Naive B cell (primary cell): ENCODE data around the gene NIN. TPM values are rescaled to one million over a fixed set of nuclear protein-coding genes. Genes with fewer than 3 reads are reported as not detected.

Experiments
- ATAC-seq, 2 donors: fragments of 150-1000 bp; cut with Tn5 transposase; 2 replicates each; pipeline ENCODE4 v1.10.0; 2021; ENCODE audit warnings: low read depth in 2 of 2, mild to moderate bottlenecking in 2 of 2, moderate library complexity in 2 of 2
- DNase-seq: peaks from one replicate; pipeline ENCODE4 v3.0.0; 2022
- H3K27ac Mint-ChIP-seq, 6 donors: one replicate each; pipeline ENCODE4 v1.8.0; 2020 to 2022; ENCODE audit warnings: mild to moderate bottlenecking in 6 of 6, mixed read lengths in 6 of 6, moderate library complexity in 5 of 6, inconsistent platforms in 2 of 6
- H3K27me3 Mint-ChIP-seq, 3 donors: one replicate each; pipeline ENCODE4 v1.8.0; 2021 to 2022; ENCODE audit warnings: mixed read lengths in 3 of 3, mild to moderate bottlenecking in 1 of 3
- H3K36me3 Mint-ChIP-seq, 2 donors: one replicate each; pipeline ENCODE4 v1.8.0; 2020 to 2022; ENCODE audit warnings: mixed read lengths in 2 of 2, inconsistent platforms in 1 of 2, mild to moderate bottlenecking in 1 of 2
- H3K4me1 Mint-ChIP-seq, 3 donors: one replicate each; pipeline ENCODE4 v1.8.0; 2020 to 2022; ENCODE audit warnings: mixed read lengths in 3 of 3, inconsistent platforms in 1 of 3, mild to moderate bottlenecking in 1 of 3, moderate library complexity in 1 of 3
- H3K4me3 Mint-ChIP-seq, 8 donors: one replicate each; pipeline ENCODE4 v1.8.0; 2020 to 2022; ENCODE audit warnings: mild to moderate bottlenecking in 8 of 8, mixed read lengths in 8 of 8, moderate library complexity in 8 of 8, inconsistent platforms in 2 of 8
- H3K9me3 Mint-ChIP-seq, 7 donors: one replicate each; pipeline ENCODE4 v1.8.0; 2020 to 2022; ENCODE audit warnings: mixed read lengths in 7 of 7, mild to moderate bottlenecking in 5 of 7, inconsistent platforms in 2 of 7, moderate library complexity in 1 of 7
- polyA plus RNA-seq, 6 donors: library from polyadenylated mRNA; unstranded; fragments of 300-500 nt; fragmentation: Illumina TruSeq; gene quantifications; one replicate each; pipeline ENCODE4 v1.2.3, GENCODE V29; 2021; ENCODE audit warnings: low read depth in 6 of 6

NIN gene
- polyA plus RNA-seq, 6 donors from 2014 or later, result 20.2 to 100 (median 51.1) TPM

DNA sequence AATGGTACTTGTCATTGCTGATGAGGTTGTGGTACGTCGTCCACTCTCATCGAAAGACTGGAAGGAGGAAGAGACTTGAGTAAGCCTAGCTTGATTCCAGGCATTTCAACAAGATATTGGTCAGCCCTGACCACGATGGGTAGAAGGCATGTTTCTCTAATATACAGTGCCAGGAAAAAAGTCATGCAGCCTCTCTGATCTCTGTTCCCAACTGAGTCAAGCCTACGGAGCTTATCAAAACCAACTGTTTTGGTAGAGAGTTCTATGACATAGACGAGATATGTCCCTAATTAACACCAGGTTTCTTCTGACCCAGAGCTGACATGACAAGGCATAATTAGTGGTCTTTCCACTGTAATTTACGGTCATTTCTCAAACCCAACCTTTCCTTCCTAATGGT is 58.5 kb downstream of the NIN start:
- ATAC-seq (no peak), DNase-seq (no peak)
- Mint-ChIP-seq H3K9me3 (no peaks in the 10 kb centered on the region), H3K36me3 (peaks cover 29 to 56% of the 10 kb centered on the region in 2 donors), H3K4me3 (no peak overlapping the region), H3K4me1 (peaks cover 10 to 16% (median 10%) of the 10 kb centered on the region in 3 donors), H3K27ac (peak overlapping the region in 4 of 6 donors; percentile 44 to 77 (median 76)), H3K27me3 (no peaks in the 10 kb centered on the region)

DNA sequence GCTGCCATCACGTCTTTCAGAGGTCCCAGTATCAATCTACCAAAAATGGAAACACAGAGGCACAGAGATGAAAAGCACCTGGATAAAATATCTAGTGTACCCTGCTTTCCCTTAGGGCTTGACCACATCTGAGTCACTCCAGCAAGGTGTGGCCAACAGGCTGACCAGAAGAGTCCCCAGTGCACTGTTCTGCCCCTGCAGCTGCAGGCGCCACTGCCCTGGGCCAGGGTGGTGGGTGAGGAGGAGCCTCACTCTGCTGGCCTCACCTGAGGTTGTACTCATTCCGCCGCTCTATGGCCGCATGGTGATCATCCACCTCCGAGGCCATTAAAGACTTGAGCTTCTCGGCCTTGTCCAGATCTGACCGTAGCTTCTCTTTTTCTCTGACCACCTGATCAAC is 60.4 kb downstream of the NIN start:
- ATAC-seq, result no peak
- DNase-seq, result no peak
- Mint-ChIP-seq H3K27me3 (no peaks in the 10 kb centered on the region), H3K36me3 (peaks cover 19 to 57% of the 10 kb centered on the region in 2 donors), H3K4me1 (peaks cover 10 to 16% (median 10%) of the 10 kb centered on the region in 3 donors), H3K27ac (peak overlapping the region in 2 of 6 donors; percentile 57 to 82), H3K4me3 (no peak overlapping the region), H3K9me3 (no peaks in the 10 kb centered on the region)

DNA sequence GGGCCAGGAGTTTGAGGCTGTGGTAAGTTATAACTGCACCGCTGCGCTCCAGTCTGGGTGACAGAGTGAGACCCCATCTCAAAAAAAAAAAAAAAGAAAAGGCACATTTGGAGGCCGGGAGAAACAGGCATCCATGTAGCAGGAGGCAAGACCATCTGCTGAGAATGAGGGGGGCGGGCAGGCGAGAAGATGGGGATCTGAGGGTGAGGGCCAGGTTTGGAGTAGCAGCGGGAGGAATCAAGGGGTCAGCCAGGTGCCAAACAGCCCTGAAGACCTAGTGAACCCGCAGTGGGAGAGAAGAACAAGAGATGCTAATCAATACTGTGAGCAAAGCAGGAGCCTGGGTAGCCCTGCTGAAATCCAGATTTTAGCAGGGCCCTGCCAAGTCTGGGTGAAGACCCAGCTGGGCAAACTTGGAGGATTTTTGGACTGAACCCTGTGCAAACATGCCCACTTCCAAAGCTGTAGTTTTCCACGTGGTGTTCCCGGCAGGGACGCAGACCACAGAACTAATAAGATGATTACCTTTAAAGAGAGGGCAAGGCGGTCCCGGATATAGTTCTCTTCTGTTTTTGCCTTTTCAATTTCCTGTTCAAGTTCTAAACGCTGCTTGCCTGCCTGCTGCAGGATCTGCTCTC is 61.0 kb downstream of the NIN start:
- Mint-ChIP-seq H3K9me3 (no peaks in the 10 kb centered on the region), H3K4me1 (peaks cover 10 to 16% (median 10%) of the 10 kb centered on the region in 3 donors), H3K36me3 (peaks cover 19 to 58% of the 10 kb centered on the region in 2 donors), H3K27ac (peak overlapping the region in 4 of 6 donors; percentile 54 to 94 (median 84)), H3K27me3 (no peaks in the 10 kb centered on the region), H3K4me3 (peak overlapping the region in 1 of 8 donors; percentile 69)
- ATAC-seq (no peak), DNase-seq (no peak)

DNA sequence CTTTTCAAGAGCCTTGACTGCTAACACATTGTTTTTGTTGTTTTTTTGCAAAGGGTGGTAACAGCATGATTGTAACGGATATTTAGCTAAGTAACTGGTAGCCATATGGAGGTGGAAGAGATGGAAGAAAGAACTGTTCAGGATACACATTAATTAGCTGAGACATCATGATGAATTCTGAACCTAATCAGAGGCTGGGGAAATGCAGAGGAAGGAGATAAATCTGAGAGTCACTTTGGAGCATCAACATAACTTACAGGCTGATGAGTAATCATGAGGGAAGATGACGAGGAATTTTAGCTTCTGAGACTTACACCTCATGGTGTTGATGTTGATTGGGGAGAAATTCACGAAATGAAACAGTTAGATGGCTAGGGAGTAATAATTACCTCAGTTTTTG is 62.3 kb downstream of the NIN start:
- H3K27ac Mint-ChIP-seq, result peak overlapping the region in 3 of 6 donors; percentile 4 to 55 (median 21)
- no peaks in the 10 kb centered on the region for H3K27me3 Mint-ChIP-seq
- no peak for DNase-seq
- peaks cover 24 to 54% of the 10 kb centered on the region in 2 donors for H3K36me3 Mint-ChIP-seq
- no peaks in the 10 kb centered on the region for H3K9me3 Mint-ChIP-seq
- peak overlapping the region in 1 of 8 donors; percentile 67 for H3K4me3 Mint-ChIP-seq
- peaks cover under 1 to 9% (median 2%) of the 10 kb centered on the region in 3 donors for H3K4me1 Mint-ChIP-seq
- ATAC-seq, result no peak

DNA sequence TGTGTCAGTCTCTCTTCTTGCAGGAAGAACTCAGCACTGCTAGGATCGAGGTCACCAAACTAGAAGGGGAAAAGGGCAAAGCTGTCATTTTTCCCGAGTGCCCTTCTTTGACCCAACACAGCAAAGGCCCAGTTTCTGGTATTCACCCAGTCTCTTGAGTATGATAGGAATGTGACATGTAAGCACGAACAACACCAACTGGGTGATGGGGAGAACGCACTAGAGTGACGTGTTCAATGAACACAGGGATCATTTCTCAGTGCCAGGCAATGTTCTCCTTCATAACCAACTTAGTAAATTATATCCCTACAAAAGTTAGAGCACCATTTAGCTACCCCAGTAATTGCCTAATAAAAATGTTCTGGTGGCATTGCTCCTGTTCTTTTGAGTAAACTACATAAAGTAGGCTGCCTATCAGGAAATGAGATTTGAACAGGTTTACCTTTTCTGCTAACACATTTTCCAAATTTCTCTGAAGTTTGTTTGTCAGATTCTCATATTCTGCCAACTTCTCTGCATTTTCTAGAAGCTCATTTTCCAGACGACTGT is 64.5 kb downstream of the NIN start:
- no peaks in the 10 kb centered on the region for H3K27me3 Mint-ChIP-seq
- peak overlapping the region in 3 of 6 donors; percentile 56 to 88 (median 62) for H3K27ac Mint-ChIP-seq
- no peak overlapping the region for H3K4me3 Mint-ChIP-seq
- ATAC-seq, result no peak
- no peak for DNase-seq
- H3K9me3 Mint-ChIP-seq, result no peaks in the 10 kb centered on the region
- peaks cover 27 to 58% of the 10 kb centered on the region in 2 donors for H3K36me3 Mint-ChIP-seq
- H3K4me1 Mint-ChIP-seq, result peaks cover 0 to 5% (median 0%) of the 10 kb centered on the region in 3 donors

DNA sequence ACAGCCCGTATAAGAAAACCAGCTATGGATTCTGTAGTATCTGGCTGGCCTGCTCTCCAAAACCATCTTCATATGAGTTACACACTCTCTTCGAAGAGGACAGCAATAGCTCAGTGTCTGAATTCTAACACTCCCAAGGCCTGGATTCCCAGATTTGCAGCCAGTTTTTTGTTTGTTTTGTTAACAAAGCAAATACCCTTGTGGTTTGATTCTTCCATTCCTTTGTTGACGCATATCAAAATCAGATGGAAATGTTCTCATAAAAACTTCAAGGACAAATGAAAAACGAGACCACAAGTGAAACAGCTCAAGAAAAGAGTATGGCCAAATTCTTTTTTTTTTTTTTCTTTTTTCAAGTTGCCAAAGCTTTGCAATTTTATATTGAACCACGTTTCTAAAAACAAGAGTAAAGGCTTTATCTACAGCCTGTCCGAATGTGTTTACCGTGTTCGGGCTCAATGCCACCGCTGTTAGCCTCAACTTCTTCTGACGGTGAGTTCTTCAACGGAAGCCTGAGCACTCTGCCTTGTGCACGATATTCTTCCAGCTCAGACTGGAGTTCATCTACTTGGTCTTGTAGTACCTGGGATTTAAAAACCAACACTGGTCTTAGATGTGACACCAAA is 67.5 kb downstream of the NIN start:
- H3K27me3 Mint-ChIP-seq, result no peaks in the 10 kb centered on the region
- H3K9me3 Mint-ChIP-seq, result no peaks in the 10 kb centered on the region
- ATAC-seq (no peak), DNase-seq (no peak)
- peaks cover 33 to 61% of the 10 kb centered on the region in 2 donors for H3K36me3 Mint-ChIP-seq
- H3K4me1 Mint-ChIP-seq, result peaks cover 0 to 6% (median 5%) of the 10 kb centered on the region in 3 donors
- H3K4me3 Mint-ChIP-seq, result no peak overlapping the region
- H3K27ac Mint-ChIP-seq, result peak overlapping the region in 2 of 6 donors; percentile 68 to 69

DNA sequence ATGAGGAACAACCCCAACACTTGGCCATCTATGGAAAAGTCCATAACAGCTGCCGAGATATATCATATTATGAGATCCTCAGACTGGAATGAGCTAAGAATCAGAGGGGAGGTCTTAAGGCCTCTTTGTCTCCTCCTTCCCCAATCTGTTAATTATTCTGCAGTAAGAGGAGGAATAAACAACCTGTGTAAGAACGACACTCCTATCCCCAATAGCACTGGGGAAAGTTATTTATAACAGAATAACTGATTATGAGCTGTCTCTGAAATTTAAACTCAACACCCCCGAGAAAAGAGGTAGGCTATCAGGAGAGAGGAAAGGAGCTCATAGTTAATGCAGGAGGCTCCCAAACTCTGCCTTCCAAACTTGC is 68.0 kb downstream of the NIN start:
- no peak overlapping the region for H3K4me3 Mint-ChIP-seq
- no peak for DNase-seq
- peaks cover 0 to 6% (median under 1%) of the 10 kb centered on the region in 3 donors for H3K4me1 Mint-ChIP-seq
- ATAC-seq, result no peak
- no peaks in the 10 kb centered on the region for H3K27me3 Mint-ChIP-seq
- peaks cover 33 to 56% of the 10 kb centered on the region in 2 donors for H3K36me3 Mint-ChIP-seq
- peak overlapping the region in 3 of 6 donors; percentile 63 to 84 (median 66) for H3K27ac Mint-ChIP-seq
- no peaks in the 10 kb centered on the region for H3K9me3 Mint-ChIP-seq

DNA sequence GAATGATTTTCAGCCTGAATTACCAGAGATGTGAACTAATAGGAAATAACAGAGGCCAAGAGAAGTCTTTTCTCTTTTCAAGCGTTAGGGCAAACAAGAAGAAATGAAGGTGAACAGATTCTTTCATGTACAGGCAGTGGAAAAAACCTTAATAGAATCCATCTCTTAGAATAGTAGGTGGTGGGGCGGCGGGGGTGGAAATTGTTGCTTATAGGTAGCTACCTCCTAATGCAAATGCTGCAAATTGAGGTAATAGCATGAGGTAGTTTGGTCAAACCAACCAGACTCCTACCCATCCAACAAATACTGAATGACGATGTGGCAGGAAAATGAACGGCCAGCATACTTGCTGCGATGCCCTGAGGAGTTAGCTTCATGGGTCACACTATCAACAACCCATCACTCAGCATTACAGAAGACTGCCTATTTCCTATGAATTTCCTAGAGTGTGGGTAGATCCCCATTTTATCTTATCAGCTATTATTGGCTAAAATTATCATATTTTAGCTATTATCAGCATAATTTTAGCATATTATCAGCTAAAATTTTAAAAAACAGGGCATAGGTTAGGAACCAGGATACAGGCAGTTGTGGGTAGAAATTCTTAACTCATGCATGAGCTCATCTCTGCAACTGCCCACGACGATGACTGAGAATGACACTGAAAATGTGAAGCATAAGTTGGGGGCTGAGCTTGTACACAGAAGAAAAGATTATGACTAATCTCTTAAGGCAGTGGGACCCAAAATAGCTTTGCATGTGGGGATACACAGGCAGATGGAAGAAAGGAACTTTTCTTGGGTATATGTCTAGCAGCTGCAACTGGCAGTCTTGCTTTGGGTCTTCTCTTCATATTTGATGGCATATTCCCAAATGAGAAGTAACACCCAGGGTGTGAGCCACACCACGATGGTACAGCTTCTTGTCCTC is 68.7 kb downstream of the NIN start:
- ATAC-seq (no peak), DNase-seq (no peak)
- Mint-ChIP-seq H3K4me3 (no peak overlapping the region), H3K27me3 (no peaks in the 10 kb centered on the region), H3K9me3 (no peaks in the 10 kb centered on the region), H3K36me3 (peaks cover 33 to 54% of the 10 kb centered on the region in 2 donors), H3K27ac (peak overlapping the region in 4 of 6 donors; percentile 43 to 84 (median 60)), H3K4me1 (peaks cover 0 to 6% (median 0%) of the 10 kb centered on the region in 3 donors)

DNA sequence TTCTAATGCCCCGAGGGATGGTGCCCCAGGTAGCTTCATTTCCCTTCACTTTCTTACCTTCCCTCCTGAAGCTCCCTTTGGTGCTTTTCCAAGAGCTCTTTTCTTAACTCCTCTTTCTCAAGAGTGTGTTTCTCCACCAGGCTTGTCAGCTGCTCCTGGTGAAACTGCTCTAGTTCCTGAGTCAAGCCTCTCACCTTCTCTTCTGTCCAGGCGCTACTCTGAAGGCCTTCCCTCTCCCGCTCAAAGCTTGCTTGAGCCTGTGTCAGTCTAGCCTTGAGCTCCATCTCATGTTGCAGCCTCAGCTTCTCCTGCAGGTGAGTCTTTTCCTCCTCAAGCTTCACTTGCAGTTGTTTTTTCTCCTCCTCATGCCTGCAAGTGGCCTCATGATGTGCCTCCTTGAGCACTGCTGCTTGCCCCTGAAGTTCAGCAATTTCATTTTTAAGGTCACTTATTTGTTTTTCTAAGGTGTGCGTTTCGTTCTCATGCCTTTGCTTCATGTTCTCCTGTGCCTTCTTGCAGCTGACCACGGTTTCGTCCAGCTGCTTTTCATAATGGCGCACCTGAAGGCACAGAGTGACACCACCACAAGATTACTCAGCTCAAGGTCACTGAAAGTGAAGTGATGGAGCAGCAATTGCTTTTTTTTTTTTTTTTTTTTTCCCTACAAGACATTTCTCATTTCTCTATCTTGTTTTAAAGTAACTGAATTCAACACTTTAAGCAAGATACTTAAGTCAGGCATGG is 71.0 kb downstream of the NIN start:
- ATAC-seq, result no peak
- H3K4me3 Mint-ChIP-seq, result no peak overlapping the region
- no peaks in the 10 kb centered on the region for H3K27me3 Mint-ChIP-seq
- DNase-seq, result no peak
- peak overlapping the region in 5 of 6 donors; percentile 58 to 93 (median 86) for H3K27ac Mint-ChIP-seq
- H3K9me3 Mint-ChIP-seq, result no peaks in the 10 kb centered on the region
- H3K36me3 Mint-ChIP-seq, result peaks cover 33 to 44% of the 10 kb centered on the region in 2 donors
- H3K4me1 Mint-ChIP-seq, result peaks cover 0 to 6% (median 0%) of the 10 kb centered on the region in 3 donors

DNA sequence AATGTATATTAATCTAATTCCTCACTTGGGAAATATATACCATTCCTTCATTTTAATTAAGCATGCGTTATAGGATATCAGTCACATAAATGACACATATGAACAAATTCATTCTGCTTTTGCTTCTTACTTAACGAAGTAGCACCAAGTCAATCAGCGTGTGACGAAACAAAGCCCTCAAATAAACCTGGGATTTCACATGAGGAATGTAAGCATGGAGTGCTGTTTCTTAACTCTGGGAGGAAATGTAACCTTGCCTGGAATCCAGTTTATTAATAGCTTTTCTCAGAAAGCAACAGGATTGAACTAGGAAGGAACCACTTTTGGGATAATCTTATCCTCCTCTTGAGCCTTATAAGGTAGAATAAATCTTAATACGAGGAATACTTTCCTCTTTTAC is 72.0 kb downstream of the NIN start:
- Mint-ChIP-seq H3K36me3 (peaks cover 31 to 35% of the 10 kb centered on the region in 2 donors), H3K4me3 (no peak overlapping the region), H3K27me3 (no peaks in the 10 kb centered on the region), H3K4me1 (peaks cover 0 to 6% (median 0%) of the 10 kb centered on the region in 3 donors), H3K9me3 (no peaks in the 10 kb centered on the region), H3K27ac (peak overlapping the region in 2 of 6 donors; percentile 58 to 93)
- no peak for DNase-seq
- ATAC-seq, result no peak

DNA sequence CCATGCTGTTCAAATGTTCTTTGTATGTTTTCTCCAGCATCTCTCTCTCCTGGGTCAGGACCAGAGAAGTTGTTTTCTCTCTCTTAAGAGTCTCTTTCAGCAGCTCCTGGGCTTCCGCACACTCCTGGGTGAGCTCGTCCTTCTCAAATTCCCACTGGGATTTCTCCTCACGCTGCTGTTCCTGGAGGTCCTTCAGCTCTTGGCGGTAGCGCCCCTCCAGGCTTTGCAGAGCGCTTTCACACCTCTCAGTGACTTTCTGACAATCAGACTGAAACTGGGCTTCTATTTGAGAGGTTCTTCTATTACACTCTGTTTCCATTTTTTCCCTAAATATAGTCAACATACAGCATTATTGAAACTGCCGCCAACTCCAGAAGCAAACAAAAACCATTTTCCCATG is 72.7 kb downstream of the NIN start:
- Mint-ChIP-seq H3K4me1 (peaks cover 0 to 6% (median 0%) of the 10 kb centered on the region in 3 donors), H3K4me3 (no peak overlapping the region), H3K27ac (no peak overlapping the region), H3K36me3 (peaks cover 35% of the 10 kb centered on the region in 2 donors), H3K9me3 (no peaks in the 10 kb centered on the region), H3K27me3 (no peaks in the 10 kb centered on the region)
- DNase-seq (no peak), ATAC-seq (no peak)

DNA sequence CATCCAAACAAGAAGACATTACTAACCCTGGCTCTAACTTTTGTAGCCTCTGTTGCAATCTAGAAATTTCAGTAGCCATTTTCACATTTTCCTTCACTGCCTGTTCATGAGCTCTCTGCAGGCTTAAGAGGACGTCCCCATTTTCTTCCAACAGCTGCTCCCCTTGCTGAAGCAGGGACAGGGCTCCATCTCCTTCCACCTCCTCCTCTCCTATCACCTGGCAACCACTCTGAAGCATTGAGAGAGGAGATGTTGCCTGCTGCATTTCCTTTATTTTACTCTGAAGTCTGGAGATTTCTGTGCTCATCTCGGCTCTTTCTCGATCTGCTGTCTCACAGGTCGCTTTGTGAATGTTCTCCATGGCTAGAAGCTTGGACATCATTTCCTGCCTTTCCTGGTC is 73.3 kb downstream of the NIN start:
- Mint-ChIP-seq H3K9me3 (no peaks in the 10 kb centered on the region), H3K4me3 (no peak overlapping the region), H3K27me3 (no peaks in the 10 kb centered on the region), H3K4me1 (peaks cover 0 to 6% (median 0%) of the 10 kb centered on the region in 3 donors), H3K36me3 (peaks cover 38 to 39% of the 10 kb centered on the region in 2 donors), H3K27ac (no peak overlapping the region)
- no peak for DNase-seq
- no peak for ATAC-seq
